Hematopoietic multipotent progenitor cell treated with erythropoietin and hydrocortisone succinate and interleukin-3 and kit ligand, for 4 days (in vitro differentiated cells): Measurements from ENCODE around the gene SEC24C.
A peak's percentile ranks its signal among the peaks of the same experiment; 100 is the strongest.
"Not testable (repeated sequence)": the region's sequence is repeated elsewhere in the genome, so short reads cannot be mapped to it uniquely, and the experiment has no call there.

Experiments used
- DNase-seq: peaks from one replicate; pipeline ENCODE4 v3.0.0-alpha.2; 2015

SEC24C gene

GRCh38 chr10:73743905-73744663 lies at the start of gene SEC24C:
Gene SEC24C, plus strand, starts transcription at chr10:73744372. Its CDS starts 2,461 bp downstream, at chr10:73746833.
- peak; percentile 98 for DNase-seq

- not testable (repeated sequence) for DNase-seq
Measured at GRCh38 chr10:73695302-73695701, 48.9 kb upstream of the SEC24C start.

- DNase-seq = not testable (repeated sequence)
Measured at GRCh38 chr10:73697675-73698159, 46.5 kb upstream of the SEC24C start, which contains the start of gene AGAP5. Gene AGAP5, minus strand, starts transcription at chr10:73698109. Its CDS starts 354 bp downstream, at chr10:73697755.

- not testable (repeated sequence) for DNase-seq
Measured at GRCh38 chr10:73698819-73699218, 45.4 kb upstream of the SEC24C start.

GRCh38 chr10:73703924-73704323 lies 40.2 kb upstream of the SEC24C start:
- DNase-seq = not testable (repeated sequence)

GRCh38 chr10:73705506-73706072 lies 38.6 kb upstream of the SEC24C start:
- DNase-seq = not testable (repeated sequence)

- DNase-seq = not testable (repeated sequence)
Measured at GRCh38 chr10:73706488-73706887, 37.7 kb upstream of the SEC24C start.

- not testable (repeated sequence) for DNase-seq
Measured at GRCh38 chr10:73707628-73708027, 36.5 kb upstream of the SEC24C start.

GRCh38 chr10:73708122-73708521 lies 36.0 kb upstream of the SEC24C start:
- DNase-seq = not testable (repeated sequence)

- DNase-seq = not testable (repeated sequence)
Measured at GRCh38 chr10:73711683-73712082, 32.5 kb upstream of the SEC24C start.

GRCh38 chr10:73713912-73714311 lies 30.3 kb upstream of the SEC24C start:
- DNase-seq = not testable (repeated sequence)

- not testable (repeated sequence) for DNase-seq
Measured at GRCh38 chr10:73714483-73714882, 29.7 kb upstream of the SEC24C start.

- not testable (repeated sequence) for DNase-seq
Measured at GRCh38 chr10:73715179-73716156, 28.7 kb upstream of the SEC24C start.

GRCh38 chr10:73716251-73716650 lies 27.9 kb upstream of the SEC24C start:
- no peak for DNase-seq

- peak; percentile 52 for DNase-seq
Measured at GRCh38 chr10:73717556-73717955, 26.6 kb upstream of the SEC24C start.

GRCh38 chr10:73720561-73720960 lies 23.6 kb upstream of the SEC24C start:
- not testable (repeated sequence) for DNase-seq

- no peak for DNase-seq
Measured at GRCh38 chr10:73723516-73723915, 20.7 kb upstream of the SEC24C start.

- peak; percentile 18 for DNase-seq
Measured at GRCh38 chr10:73729781-73730152, 14.4 kb upstream of the SEC24C start.

- DNase-seq = peak; percentile 96
Measured at GRCh38 chr10:73730153-73730906, 13.8 kb upstream of the SEC24C start.

GRCh38 chr10:73731588-73732375 lies 12.4 kb upstream of the SEC24C start:
- DNase-seq = no peak

GRCh38 chr10:73732426-73732825 lies 11.7 kb upstream of the SEC24C start:
- no peak for DNase-seq
